Suprapubic skin (tissue), 4 donors: ENCODE measurements around the gene KLC3.
"Not testable (repeated sequence)": the region's sequence is repeated elsewhere in the genome, so short reads cannot be mapped to it uniquely, and the experiment has no call there.

Source experiments
- EP300 ChIP-seq: sonication (generic); formaldehyde crosslinking; IDR thresholded peaks from one replicate; pipeline ENCODE4 v1.6.1; 2017; ENCODE audit warnings: antibody characterized with exemption
- POLR2A ChIP-seq, 2 donors: fragments of 450-650 bp; IDR thresholded peaks; one replicate each; pipeline ENCODE4 v1.6.1; 2017; ENCODE audit warnings: antibody characterized with exemption in 2 of 2, mild to moderate bottlenecking in 2 of 2, moderate library complexity in 2 of 2
- POLR2AphosphoS5 ChIP-seq, 3 donors: sonication (generic); formaldehyde crosslinking; IDR thresholded peaks; one replicate each; pipeline ENCODE4 v1.6.1; 2017; ENCODE audit warnings: antibody characterized with exemption in 3 of 3
- TF ChIP-seq, protein P1 (sequence below), 2 donors: fragments of 200-600 bp in 1 of 2; fragments of 450-650 bp in 1 of 2; sonication (generic) in 1 of 2; IDR thresholded peaks; one replicate each; pipeline ENCODE4 v1.5.1; 2016 to 2019; ENCODE audit warnings: antibody characterized with exemption in 2 of 2, mild to moderate bottlenecking in 1 of 2, moderate library complexity in 1 of 2

DNA sequence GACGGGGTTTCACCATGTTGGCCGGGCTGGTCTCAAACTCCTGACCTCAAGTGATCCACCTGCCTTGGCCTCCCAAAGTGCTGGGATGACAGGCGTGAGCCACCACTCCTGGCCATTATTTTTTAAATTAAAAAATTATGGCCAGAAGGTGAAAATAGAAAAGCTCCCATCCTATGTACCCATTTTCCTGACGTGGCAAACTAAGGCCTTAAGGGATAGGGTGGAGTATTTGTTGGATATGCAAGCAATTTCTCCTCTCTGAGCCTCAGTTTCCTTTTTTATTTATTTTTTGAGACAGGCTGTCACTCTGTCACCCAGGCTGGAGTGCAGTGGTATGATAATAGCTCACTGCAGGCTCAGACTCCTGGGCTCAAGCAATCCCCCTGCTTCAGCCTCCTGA, 5.7 kb upstream of the KLC3 start:
- TF ChIP-seq, protein P1, sequence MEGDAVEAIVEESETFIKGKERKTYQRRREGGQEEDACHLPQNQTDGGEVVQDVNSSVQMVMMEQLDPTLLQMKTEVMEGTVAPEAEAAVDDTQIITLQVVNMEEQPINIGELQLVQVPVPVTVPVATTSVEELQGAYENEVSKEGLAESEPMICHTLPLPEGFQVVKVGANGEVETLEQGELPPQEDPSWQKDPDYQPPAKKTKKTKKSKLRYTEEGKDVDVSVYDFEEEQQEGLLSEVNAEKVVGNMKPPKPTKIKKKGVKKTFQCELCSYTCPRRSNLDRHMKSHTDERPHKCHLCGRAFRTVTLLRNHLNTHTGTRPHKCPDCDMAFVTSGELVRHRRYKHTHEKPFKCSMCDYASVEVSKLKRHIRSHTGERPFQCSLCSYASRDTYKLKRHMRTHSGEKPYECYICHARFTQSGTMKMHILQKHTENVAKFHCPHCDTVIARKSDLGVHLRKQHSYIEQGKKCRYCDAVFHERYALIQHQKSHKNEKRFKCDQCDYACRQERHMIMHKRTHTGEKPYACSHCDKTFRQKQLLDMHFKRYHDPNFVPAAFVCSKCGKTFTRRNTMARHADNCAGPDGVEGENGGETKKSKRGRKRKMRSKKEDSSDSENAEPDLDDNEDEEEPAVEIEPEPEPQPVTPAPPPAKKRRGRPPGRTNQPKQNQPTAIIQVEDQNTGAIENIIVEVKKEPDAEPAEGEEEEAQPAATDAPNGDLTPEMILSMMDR (IDR thresholded peaks at IDR 0.05), result not testable (repeated sequence)
- not testable (repeated sequence) for TF ChIP-seq POLR2A (IDR thresholded peaks at IDR 0.05); POLR2AphosphoS5 (IDR thresholded peaks at IDR 0.05); EP300
